GM12873 (cell line): ENCODE data around the gene JPH2.

Source experiments
- CTCF ChIP-seq: IDR thresholded peaks from 2 replicates; pipeline ENCODE4 v1.5.1; 2012; ENCODE audit warnings: low read depth, mild to moderate bottlenecking, moderate library complexity, low read length, control low read depth; ENCODE audit not compliant: insufficient read depth; ENCODE audit errors: missing control alignments

JPH2 gene

DNA sequence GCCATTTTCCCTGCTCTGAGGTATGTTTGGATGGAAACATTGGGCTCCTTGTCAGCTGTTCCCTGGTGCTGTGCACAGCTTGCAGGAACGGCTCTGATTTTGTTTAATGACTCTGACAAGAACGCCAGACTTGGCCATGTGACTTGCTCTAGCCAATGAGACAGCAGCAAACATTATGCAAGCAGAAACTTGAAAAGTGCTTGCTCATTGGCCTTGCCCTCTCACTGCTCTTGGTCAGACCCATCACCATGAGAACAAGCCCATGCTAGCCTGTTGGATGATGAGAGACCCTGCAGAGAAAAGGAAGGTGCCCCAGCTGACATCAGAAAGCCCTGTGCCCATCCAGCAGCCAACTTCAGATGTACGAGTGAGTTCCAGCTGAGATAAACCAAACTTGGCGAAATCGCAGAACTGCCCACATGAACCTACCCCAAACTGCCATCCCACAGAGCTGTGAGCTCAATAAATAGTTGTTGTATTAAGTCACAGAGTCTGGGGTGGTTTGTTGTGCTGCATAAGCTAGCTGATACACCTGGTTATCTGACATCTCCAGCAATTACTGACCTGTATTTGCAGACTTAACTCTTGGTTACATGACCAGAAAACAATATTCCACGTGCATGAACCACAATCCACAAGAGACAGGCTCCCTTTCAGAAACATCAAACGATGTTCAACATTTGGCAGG lies 96.9 kb downstream of the JPH2 start:
- no peak for TF ChIP-seq CTCF

GRCh38 chr20:44087857-44088120 lies 99.2 kb downstream of the JPH2 start:
- no peak for TF ChIP-seq CTCF

GRCh38 chr20:44087051-44087856 lies 99.7 kb downstream of the JPH2 start:
- no peak for TF ChIP-seq CTCF

- no peak for TF ChIP-seq CTCF
Measured at GRCh38 chr20:44085616-44086434, 101.2 kb downstream of the JPH2 start.

DNA sequence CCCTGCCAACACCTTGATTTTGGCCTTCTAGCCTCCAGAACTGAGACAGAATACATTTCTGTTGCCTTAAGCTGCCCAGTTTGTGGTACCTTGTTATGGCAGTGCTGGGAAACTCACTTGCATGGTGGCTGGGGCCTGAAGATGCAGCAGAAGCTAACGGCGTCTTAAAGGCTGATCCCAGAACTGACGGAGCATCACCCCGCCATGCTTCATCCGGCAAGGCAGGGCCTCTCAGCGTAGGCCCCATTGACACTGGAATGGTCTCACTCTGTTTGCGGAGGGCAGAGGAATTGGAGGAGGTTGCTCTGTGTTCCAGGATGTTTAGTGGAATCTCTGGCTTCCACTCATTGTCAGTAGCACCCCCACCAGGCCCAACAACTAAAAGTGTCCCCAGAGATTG lies 102.1 kb downstream of the JPH2 start:
- no peak for TF ChIP-seq CTCF

- TF ChIP-seq CTCF = no peak
Measured at GRCh38 chr20:44084439-44084838, 102.5 kb downstream of the JPH2 start.

- TF ChIP-seq CTCF = no peak
Measured at GRCh38 chr20:44083220-44083933, 103.6 kb downstream of the JPH2 start.
